OCI-LY7 (cell line): ENCODE measurements around the gene ARRDC1.

Source experiments
- CTCF ChIP-seq: fragments of 200-600 bp; sonication (generic); conservative IDR thresholded peaks from 2 replicates; pipeline ENCODE4 v1.5.1; 2014; ENCODE audit warnings: mild to moderate bottlenecking, antibody characterized with exemption, low read length, moderate library complexity, mixed read lengths
- EZH2phosphoT487 ChIP-seq: fragments of 200-600 bp; sonication (generic); IDR thresholded peaks from 2 replicates; pipeline ENCODE4 v1.6.1; 2018; ENCODE audit warnings: low read depth, borderline replicate concordance, mild to moderate bottlenecking, mixed run types, antibody characterized with exemption, low read length, moderate library complexity, mixed read lengths

GRCh38 chr9:137592767-137593166 is 12.7 kb upstream of the ARRDC1 start:
- TF ChIP-seq CTCF (no peak), EZH2phosphoT487 (no peak)
